WERI-Rb-1 (cell line): ENCODE results near the gene KAT2B.

ENCODE experiments used
- DNase-seq: peaks from one replicate; pipeline ENCODE4 v3.0.0-alpha.2; 2020
- H3K27ac ChIP-seq: fragments of 250-450 bp; sonication (Bioruptor Pico); 2 replicates; pipeline ENCODE4 v1.5.1; 2020; ENCODE audit warnings: mild to moderate bottlenecking, moderate library complexity
- H3K27me3 ChIP-seq: fragments of 250-450 bp; sonication (Bioruptor Pico); 2 replicates; pipeline ENCODE4 v1.5.1; 2021; ENCODE audit warnings: mild to moderate bottlenecking, low read depth, moderate library complexity; ENCODE audit not compliant: insufficient read depth, severe bottlenecking
- H3K36me3 ChIP-seq: fragments of 250-450 bp; sonication (Bioruptor Pico); 2 replicates; pipeline ENCODE4 v1.5.1; 2020; ENCODE audit warnings: mild to moderate bottlenecking, moderate library complexity
- H3K4me3 ChIP-seq: 2 replicates; pipeline ENCODE4 v1.5.1; 2011; ENCODE audit warnings: low read depth, mild to moderate bottlenecking, control low read depth, low read length
- H3K9me3 ChIP-seq: fragments of 250-450 bp; sonication (Bioruptor Pico); 2 replicates; pipeline ENCODE4 v1.5.1; 2021; ENCODE audit warnings: mild to moderate bottlenecking, moderate library complexity; ENCODE audit not compliant: severe bottlenecking
- TF ChIP-seq, protein P1 (sequence below): IDR thresholded peaks from 2 replicates; pipeline ENCODE4 v1.5.1; 2011; ENCODE audit warnings: low read depth, mild to moderate bottlenecking, control low read depth, inconsistent platforms, low read length

The KAT2B gene

DNA sequence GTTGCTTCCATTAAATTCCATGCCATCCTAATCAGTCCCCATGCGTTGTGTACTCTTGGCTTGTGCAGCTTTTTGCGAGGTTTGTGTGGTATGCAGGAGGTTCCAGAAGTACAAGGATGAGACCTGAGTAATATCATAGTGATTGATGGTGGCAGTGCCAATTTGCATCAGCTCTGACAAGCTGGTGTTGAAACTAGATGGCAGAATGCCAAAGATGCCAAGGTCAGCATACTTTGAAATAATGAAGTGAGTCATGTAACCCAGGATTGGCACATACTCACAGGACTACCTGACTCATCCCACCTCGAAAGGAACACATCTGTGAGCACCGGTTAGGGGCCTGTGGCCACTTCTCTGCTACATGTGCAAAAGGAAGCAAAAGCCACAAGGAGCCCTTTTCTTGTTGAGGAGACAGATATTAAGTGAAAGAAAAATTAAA is 14.3 kb downstream of the KAT2B start:
- no peaks in the 10 kb centered on the region for H3K9me3 ChIP-seq
- H3K27ac ChIP-seq, result no peak overlapping the region
- H3K36me3 ChIP-seq, result no peaks in the 10 kb centered on the region
- no peak for DNase-seq
- TF ChIP-seq, protein P1, sequence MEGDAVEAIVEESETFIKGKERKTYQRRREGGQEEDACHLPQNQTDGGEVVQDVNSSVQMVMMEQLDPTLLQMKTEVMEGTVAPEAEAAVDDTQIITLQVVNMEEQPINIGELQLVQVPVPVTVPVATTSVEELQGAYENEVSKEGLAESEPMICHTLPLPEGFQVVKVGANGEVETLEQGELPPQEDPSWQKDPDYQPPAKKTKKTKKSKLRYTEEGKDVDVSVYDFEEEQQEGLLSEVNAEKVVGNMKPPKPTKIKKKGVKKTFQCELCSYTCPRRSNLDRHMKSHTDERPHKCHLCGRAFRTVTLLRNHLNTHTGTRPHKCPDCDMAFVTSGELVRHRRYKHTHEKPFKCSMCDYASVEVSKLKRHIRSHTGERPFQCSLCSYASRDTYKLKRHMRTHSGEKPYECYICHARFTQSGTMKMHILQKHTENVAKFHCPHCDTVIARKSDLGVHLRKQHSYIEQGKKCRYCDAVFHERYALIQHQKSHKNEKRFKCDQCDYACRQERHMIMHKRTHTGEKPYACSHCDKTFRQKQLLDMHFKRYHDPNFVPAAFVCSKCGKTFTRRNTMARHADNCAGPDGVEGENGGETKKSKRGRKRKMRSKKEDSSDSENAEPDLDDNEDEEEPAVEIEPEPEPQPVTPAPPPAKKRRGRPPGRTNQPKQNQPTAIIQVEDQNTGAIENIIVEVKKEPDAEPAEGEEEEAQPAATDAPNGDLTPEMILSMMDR, result no peak
- no peak overlapping the region for H3K4me3 ChIP-seq
- H3K27me3 ChIP-seq, result no peaks in the 10 kb centered on the region

DNA sequence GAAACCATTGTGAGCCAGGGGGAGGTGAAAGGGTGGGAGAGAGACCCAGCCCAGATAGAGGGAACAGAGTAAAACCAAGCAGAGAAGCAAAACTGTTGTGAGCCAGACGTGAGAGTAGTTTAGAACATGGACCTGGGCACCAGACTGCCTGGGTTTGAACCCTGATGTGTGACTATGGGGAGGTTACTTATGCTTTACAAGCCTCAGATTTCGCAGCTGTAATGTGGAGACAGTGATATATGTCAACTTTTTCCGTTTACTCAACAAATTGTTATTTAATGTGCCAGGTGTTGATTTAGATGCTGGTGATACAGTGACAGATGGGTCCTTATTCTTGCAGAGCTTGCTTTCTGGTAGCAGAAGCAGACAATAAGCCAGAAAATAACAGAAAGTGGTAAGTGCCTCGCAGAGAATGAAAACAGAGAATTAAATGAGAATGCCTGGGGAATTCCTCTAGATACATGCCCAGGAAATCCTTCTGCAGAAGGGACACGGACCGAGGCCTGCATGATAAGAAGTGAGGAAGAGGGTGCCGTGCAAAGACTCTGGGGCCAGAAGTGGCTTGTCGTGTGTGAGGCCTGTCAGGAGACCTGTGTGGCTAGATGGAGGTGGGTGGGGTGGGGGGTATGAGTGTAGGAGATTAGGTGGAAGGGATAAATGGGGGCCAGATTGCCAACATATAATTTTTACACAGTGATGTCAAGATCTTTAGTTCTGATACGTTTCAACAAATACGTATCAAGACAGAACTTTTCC is 15.0 kb downstream of the KAT2B start:
- Histone ChIP-seq H3K27me3 (no peaks in the 10 kb centered on the region), H3K4me3 (no peak overlapping the region), H3K36me3 (no peaks in the 10 kb centered on the region), H3K27ac (no peak overlapping the region), H3K9me3 (no peaks in the 10 kb centered on the region)
- TF ChIP-seq, protein P1, result no peak
- DNase-seq, result no peak

DNA sequence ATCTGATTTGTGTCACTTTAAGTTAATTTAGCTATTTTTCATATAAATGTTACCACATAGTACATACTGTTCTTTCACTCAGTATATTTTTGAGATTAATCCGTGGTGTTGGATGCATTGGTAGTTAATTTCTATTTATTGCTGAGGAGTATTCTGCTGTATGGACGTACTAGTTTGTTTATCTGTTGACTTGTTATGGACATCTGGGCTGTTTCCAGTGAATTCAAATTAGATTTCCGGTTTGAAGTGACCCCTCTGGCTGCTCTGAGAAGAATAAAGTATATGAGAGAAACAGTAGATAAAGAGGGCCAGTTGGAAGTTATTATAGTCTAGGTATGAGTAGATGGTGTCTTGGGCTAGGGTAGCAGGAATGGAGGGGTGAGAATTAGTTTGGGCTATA is 15.6 kb downstream of the KAT2B start:
- no peak for DNase-seq
- no peaks in the 10 kb centered on the region for H3K36me3 ChIP-seq
- H3K9me3 ChIP-seq, result no peaks in the 10 kb centered on the region
- H3K27ac ChIP-seq, result no peak overlapping the region
- TF ChIP-seq, protein P1, result no peak
- H3K27me3 ChIP-seq, result no peaks in the 10 kb centered on the region
- no peak overlapping the region for H3K4me3 ChIP-seq

DNA sequence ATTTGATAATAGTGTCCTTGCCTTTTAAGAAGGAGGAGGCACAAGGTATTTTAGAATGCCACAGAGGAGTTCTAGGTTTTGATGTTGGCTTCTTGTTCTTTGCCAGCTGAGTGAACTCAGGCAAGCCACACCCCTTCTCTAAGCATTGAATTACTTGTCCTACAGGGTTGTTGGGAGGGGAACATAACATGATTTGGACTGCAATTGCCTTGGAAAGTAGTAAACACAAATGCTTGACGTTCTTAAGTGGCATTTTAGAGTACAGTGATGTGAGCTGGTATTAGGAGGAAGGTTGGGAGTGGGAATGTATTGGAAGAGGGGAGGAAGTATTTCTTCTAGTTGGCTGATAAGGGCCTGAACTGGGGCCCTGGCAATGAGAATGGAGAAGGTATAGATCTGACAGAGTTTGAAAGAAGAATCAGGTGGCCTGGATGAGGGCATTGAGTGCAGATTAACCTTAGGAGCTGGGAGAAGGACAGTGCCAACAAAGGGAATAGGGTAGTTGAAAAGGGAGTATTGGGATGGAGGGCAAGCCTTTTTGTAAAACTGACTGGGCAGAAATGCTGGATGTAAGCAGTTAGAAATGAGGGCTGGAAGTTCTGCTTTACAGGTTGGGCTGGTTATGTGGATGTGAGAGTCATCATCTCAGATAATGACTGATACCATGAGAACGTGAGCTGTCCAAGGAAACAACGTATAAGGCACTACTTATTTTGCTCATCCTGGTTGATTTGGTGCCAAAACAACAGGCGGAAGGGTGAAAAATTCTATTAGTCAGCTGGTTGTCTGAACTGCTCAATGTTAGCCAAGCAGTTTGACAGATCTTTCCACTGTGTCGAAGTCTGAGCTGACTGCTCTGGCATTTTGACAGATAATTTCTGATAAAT is 16.7 kb downstream of the KAT2B start:
- Histone ChIP-seq H3K27me3 (no peaks in the 10 kb centered on the region), H3K4me3 (no peak overlapping the region), H3K9me3 (no peaks in the 10 kb centered on the region), H3K36me3 (no peaks in the 10 kb centered on the region), H3K27ac (no peak overlapping the region)
- TF ChIP-seq, protein P1, result no peak
- DNase-seq, result no peak

DNA sequence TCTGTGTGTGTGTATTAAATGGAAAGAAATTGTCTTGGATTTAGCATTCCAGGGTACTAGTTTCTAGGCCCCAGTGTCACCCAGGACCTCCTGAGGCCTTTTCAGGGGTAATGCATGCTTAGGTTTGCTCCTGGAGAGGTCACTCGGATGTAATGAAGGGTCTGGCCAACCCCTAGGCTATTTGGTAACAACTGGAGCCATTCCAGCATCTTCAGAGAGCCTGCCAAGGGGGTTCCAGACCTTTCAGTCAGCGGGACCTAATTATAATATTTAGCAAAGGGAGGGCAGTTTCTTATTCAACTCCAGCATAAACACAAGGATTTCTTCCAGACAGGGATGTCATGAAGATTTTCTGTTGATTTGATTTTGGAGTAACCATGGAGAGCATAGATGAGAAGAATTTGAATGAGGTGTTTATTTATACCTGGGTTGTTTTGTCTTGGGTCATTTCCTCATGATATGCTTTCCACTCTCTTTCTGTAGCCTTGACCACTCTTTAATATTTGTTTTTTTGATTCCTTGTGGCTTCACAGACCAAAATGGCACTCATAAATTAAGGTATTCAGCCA is 17.4 kb downstream of the KAT2B start:
- Histone ChIP-seq H3K4me3 (no peak overlapping the region), H3K36me3 (no peaks in the 10 kb centered on the region), H3K27ac (no peak overlapping the region), H3K27me3 (no peaks in the 10 kb centered on the region), H3K9me3 (no peaks in the 10 kb centered on the region)
- TF ChIP-seq, protein P1, result no peak
- DNase-seq, result no peak
